H1 (cell line): ENCODE data around the gene CMSS1. TPM values are rescaled to one million over a fixed set of nuclear protein-coding genes. Genes with fewer than 3 reads are reported as not detected.

ENCODE experiments used
- CBX5 ChIP-seq: fragments of 300-800, 300-1000 bp; sonication (generic); IDR thresholded peaks from 2 replicates; pipeline ENCODE4 v1.7.1; 2016; ENCODE audit warnings: antibody characterized with exemption, low read length, low read depth
- GTF2F1 ChIP-seq: IDR thresholded peaks from 2 replicates; pipeline ENCODE4 v1.6.1; 2012; ENCODE audit warnings: low read depth, low read length, improper control_type of control experiment, borderline replicate concordance
- JUN ChIP-seq: IDR thresholded peaks from 2 replicates; pipeline ENCODE4 v1.6.1; 2011; ENCODE audit warnings: low read depth, mild to moderate bottlenecking, improper control_type of control experiment, low read length
- KDM5A ChIP-seq: fragments of 200-600 bp; IDR thresholded peaks from 2 replicates; pipeline ENCODE4 v1.7.1; 2012; ENCODE audit warnings: mild to moderate bottlenecking, low read length, inconsistent platforms, mixed read lengths
- NRF1 ChIP-seq: IDR thresholded peaks from 2 replicates; pipeline ENCODE4 v1.6.1; 2011; ENCODE audit warnings: mild to moderate bottlenecking, low read depth, low read length, improper control_type of control experiment
- SIN3A ChIP-seq, 2 experiments: IDR thresholded peaks in 1 of 2; conservative IDR thresholded peaks in 1 of 2; 2 replicates each; pipeline ENCODE4 v1.6.1; 2011 to 2012; ENCODE audit warnings: low read length in 2 of 2, improper control_type of control experiment in 1 of 2, low read depth in 1 of 2, mild to moderate bottlenecking in 1 of 2
- SRF ChIP-seq: IDR thresholded peaks from 2 replicates; pipeline ENCODE4 v1.6.1; 2011; ENCODE audit warnings: mild to moderate bottlenecking, low read depth, low read length, moderate library complexity
- TCF12 ChIP-seq: IDR thresholded peaks from 2 replicates; pipeline ENCODE4 v1.6.1; 2011; ENCODE audit warnings: low read depth, mild to moderate bottlenecking, low read length
- YY1 ChIP-seq: IDR thresholded peaks from 2 replicates; pipeline ENCODE4 v1.6.1; 2011; ENCODE audit warnings: low read depth, mild to moderate bottlenecking, low read length
- polyA plus RNA-seq, 7 experiments: library from polyadenylated mRNA; depleted of rRNA in 3 of 7; stranded (reverse) in 5 of 7; unstranded in 2 of 7; fragments of >200 nt in 5 of 7; fragments of 200-250 nt in 2 of 7; gene quantifications; 1 replicate in 5 of 7; 2 replicates in 1 of 7; 4 replicates in 1 of 7; pipeline versions ENCODE4 v1.2.1 to v1.2.3, GENCODE V29; 2011 to 2013; ENCODE audit warnings: missing spikeins in 2 of 7, mixed read lengths in 2 of 7
- total RNA-seq: library from RNA; stranded (reverse); fragmentation: NEBNext Ultra II Directional; extraction: Animal tissue kit (Norgen Biotek cat#: 25700); gene quantifications from 2 replicates; pipeline ENCODE4 v1.2.1, GENCODE V29; 2021

Gene CMSS1
- total and polyA plus RNA-seq, 2 of the 8 experiments (the other 6 are each of a cell fraction or from before 2014, with no cell fraction given), result 15.2 to 75.1 TPM

DNA sequence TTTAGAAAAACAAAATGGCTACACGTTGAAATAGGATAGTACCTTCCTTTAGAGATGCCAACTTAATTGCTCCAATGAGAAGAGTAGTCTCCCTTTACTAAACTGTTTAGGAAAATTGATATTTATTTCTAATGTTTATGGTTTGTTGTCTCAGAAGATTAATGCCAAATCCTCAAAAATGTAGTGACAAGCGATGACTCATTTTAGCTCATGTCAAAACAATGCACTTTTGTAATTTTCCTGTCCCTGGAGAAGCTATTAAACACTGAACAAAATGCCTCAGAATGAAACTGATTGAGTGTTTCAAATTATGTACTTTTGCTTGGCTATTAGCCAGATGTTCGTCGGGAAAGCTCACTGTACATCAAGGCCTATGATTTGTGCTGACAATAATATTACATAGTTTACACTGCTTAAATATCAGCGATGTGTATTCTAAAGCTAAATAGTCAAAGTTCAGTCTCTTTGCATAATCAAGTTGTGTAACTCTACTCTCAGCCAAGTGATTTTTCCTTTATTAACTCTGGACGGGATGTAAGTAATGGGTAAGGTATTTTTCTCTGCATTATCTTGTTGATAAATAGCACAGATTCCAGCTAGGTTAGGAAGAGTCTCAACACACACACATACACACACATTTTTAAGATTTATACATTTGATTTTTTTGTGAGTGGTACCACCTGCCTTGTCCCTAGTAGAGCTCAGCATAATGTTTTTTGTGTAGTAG, 83.7 kb downstream of the CMSS1 start (continued):
- TF ChIP-seq TCF12 (no peak), CBX5 (no peak), JUN (no peak), YY1 (no peak), SIN3A (conservative IDR thresholded peaks at IDR 0.05 in 1 of 2, IDR thresholded peaks at IDR 0.05 in 1 of 2; ENCODE audit: low read depth in 1 of 2, low read length in 2 of 2) (no peak), KDM5A (no peak), SRF (no peak), GTF2F1 (no peak), NRF1 (no peak)
